WTC11 (cell line): ENCODE measurements around the gene NTRK3. TPM values are rescaled to one million over a fixed set of nuclear protein-coding genes. Genes with fewer than 3 reads are reported as not detected.

Experiments
- ATAC-seq: fragments of 200-7000 bp; cut with Tn5 transposase; 2 replicates; pipeline ENCODE4 v1.10.0; 2021; ENCODE audit warnings: mild to moderate bottlenecking, moderate library complexity
- CTCF ChIA-PET: fragments of 300-600 bp; sonication (Branson Sonifier 250); formaldehyde crosslinking; loops from one replicate; lab custom pipeline; 2021; ENCODE audit warnings: antibody characterized with exemption; lab: Charles Lee
- POLR2A ChIA-PET: fragments of 350-600 bp; sonication (Branson Sonifier 250); formaldehyde crosslinking; loops from one replicate; lab custom pipeline; 2021; ENCODE audit warnings: antibody characterized with exemption; lab: Charles Lee
- DNase-seq: peaks from one replicate; pipeline ENCODE4 v3.0.0; 2021; ENCODE audit warnings: low spot score
- H3K27ac Mint-ChIP-seq: 2 replicates; pipeline ENCODE4 v1.8.0; 2021; ENCODE audit warnings: mixed read lengths
- H3K27me3 Mint-ChIP-seq: 2 replicates; pipeline ENCODE4 v1.8.0; 2021; ENCODE audit warnings: low read depth, mild to moderate bottlenecking, moderate library complexity, mixed read lengths
- H3K36me3 Mint-ChIP-seq: 2 replicates; pipeline ENCODE4 v1.8.0; 2021; ENCODE audit warnings: mixed read lengths
- H3K4me1 Mint-ChIP-seq: 2 replicates; pipeline ENCODE4 v1.8.0; 2022; ENCODE audit warnings: mixed read lengths
- H3K4me3 Mint-ChIP-seq: 2 replicates; pipeline ENCODE4 v1.8.0; 2021; ENCODE audit warnings: mild to moderate bottlenecking, moderate library complexity, mixed read lengths
- H3K9me3 Mint-ChIP-seq: 2 replicates; pipeline ENCODE4 v1.8.0; 2021; ENCODE audit warnings: mixed read lengths
- AFF4 ChIP-seq: sonication (generic); formaldehyde crosslinking; IDR thresholded peaks from 2 replicates; pipeline ENCODE4 v1.8.1; 2023; ENCODE audit warnings: mild to moderate bottlenecking, missing genetic modification reagents, borderline replicate concordance
- ARID4B ChIP-seq: sonication (generic); formaldehyde crosslinking; IDR thresholded peaks from 2 replicates; pipeline ENCODE4 v1.8.0; 2023; ENCODE audit warnings: missing genetic modification reagents, mild to moderate bottlenecking, borderline replicate concordance
- E2F5 ChIP-seq: sonication (generic); formaldehyde crosslinking; IDR thresholded peaks from 2 replicates; pipeline ENCODE4 v1.8.1; 2022; ENCODE audit warnings: mild to moderate bottlenecking, moderate library complexity, missing genetic modification reagents
- KAT7 ChIP-seq: sonication (generic); formaldehyde crosslinking; IDR thresholded peaks from 2 replicates; pipeline ENCODE4 v1.8.1; 2023; ENCODE audit warnings: missing genetic modification reagents, mild to moderate bottlenecking, borderline replicate concordance
- MYBL2 ChIP-seq: sonication (generic); formaldehyde crosslinking; IDR thresholded peaks from 2 replicates; pipeline ENCODE4 v1.8.1; 2023; ENCODE audit warnings: mild to moderate bottlenecking, moderate library complexity, missing genetic modification reagents
- NFYB ChIP-seq: sonication (generic); formaldehyde crosslinking; conservative IDR thresholded peaks from 2 replicates; pipeline ENCODE4 v1.8.0; 2022; ENCODE audit warnings: low read depth, missing genetic modification reagents
- NR3C1 ChIP-seq: sonication (generic); formaldehyde crosslinking; conservative IDR thresholded peaks from 2 replicates; pipeline ENCODE4 v1.8.1; 2023; ENCODE audit warnings: low read depth, mild to moderate bottlenecking, missing genetic modification reagents
- STAT6 ChIP-seq: sonication (generic); formaldehyde crosslinking; conservative IDR thresholded peaks from 2 replicates; pipeline ENCODE4 v1.8.1; 2023; ENCODE audit warnings: mild to moderate bottlenecking, low read depth, missing genetic modification reagents, moderate library complexity
- TEAD4 ChIP-seq: sonication (generic); formaldehyde crosslinking; IDR thresholded peaks from 2 replicates; pipeline ENCODE4 v1.8.0; 2022; ENCODE audit warnings: mild to moderate bottlenecking, missing genetic modification reagents
- USF1 ChIP-seq: sonication (generic); formaldehyde crosslinking; IDR thresholded peaks from 2 replicates; pipeline ENCODE4 v1.8.0; 2022; ENCODE audit warnings: mild to moderate bottlenecking, missing genetic modification reagents
- ZMAT4 ChIP-seq: fragments of 250-450 bp; sonication (Bioruptor Pico); IDR thresholded peaks from 2 replicates; pipeline ENCODE4 v1.9.0; 2021; ENCODE audit warnings: mild to moderate bottlenecking
- ZNF423 ChIP-seq: fragments of 250-450 bp; sonication (Bioruptor Pico); IDR thresholded peaks from 2 replicates; pipeline ENCODE4 v2.1.2; 2022; ENCODE audit warnings: mild to moderate bottlenecking, moderate library complexity
- total RNA-seq: library from RNA; stranded (reverse); gene quantifications from 3 replicates; pipeline ENCODE4 v1.2.3, GENCODE V29; 2021

The NTRK3 gene
- total RNA-seq, 1 experiment from 2014 or later: 12.3 TPM

GRCh38 chr15:88048755-88049154 is 207.8 kb downstream of the NTRK3 start:
- CTCF ChIA-PET: no interaction called here
- Mint-ChIP-seq H3K9me3 (no peaks in the 10 kb centered on the region), H3K36me3 (no peaks in the 10 kb centered on the region), H3K27ac (no peak overlapping the region)
- no peak for ATAC-seq
- no peak for TF ChIP-seq ARID4B (CRISPR knock-in tag)
- no peak for TF ChIP-seq ZMAT4 (CRISPR knock-in tag)
- no peak for TF ChIP-seq KAT7
- TF ChIP-seq USF1 (CRISPR knock-in tag): no peak
- TF ChIP-seq ZNF423 (CRISPR knock-in tag): no peak
- no peak for TF ChIP-seq AFF4 (CRISPR knock-in tag)
- no peak for TF ChIP-seq NFYB
- no peak for TF ChIP-seq MYBL2
- TF ChIP-seq TEAD4: no peak
- TF ChIP-seq, all 79 proteins: peak for 0
- Mint-ChIP-seq H3K4me1 (peaks cover 14% of the 10 kb centered on the region), H3K4me3 (no peak overlapping the region), H3K27me3 (no peaks in the 10 kb centered on the region)
- POLR2A ChIA-PET: no interaction called here
- no peak for DNase-seq

GRCh38 chr15:88048237-88048636 is 208.3 kb downstream of the NTRK3 start:
- Mint-ChIP-seq H3K4me3 (no peak overlapping the region), H3K27ac (no peak overlapping the region), H3K36me3 (no peaks in the 10 kb centered on the region), H3K4me1 (peaks cover 14% of the 10 kb centered on the region), H3K27me3 (no peaks in the 10 kb centered on the region), H3K9me3 (0 out of 2 replicates have a peak, but pooled peaks cover 3% of the 10 kb centered on the region)
- DNase-seq (no peak), ATAC-seq (no peak)
- ChIA-PET CTCF (no interaction called here), POLR2A (no interaction called here)
- no peak for TF ChIP-seq E2F5
- no peak for TF ChIP-seq STAT6
- TF ChIP-seq NR3C1 (CRISPR knock-in tag): no peak
- no peak for TF ChIP-seq MYBL2
